Kidney (tissue), 14 donors: ENCODE results near the gene SLC24A4. TPM values are rescaled to one million over a fixed set of nuclear protein-coding genes. Genes with fewer than 3 reads are reported as not detected.

ENCODE experiments used
- DNase-seq, 5 donors: peaks; one replicate each; pipeline ENCODE4 v3.0.0-alpha.2; 2013 to 2020
- FAIRE-seq: peaks from 2 replicates; lab custom pipeline; 2012; peaks lifted over from hg19 to GRCh38; lab: Jason Lieb, UNC
- H3K27ac ChIP-seq, 2 donors: one replicate each; pipeline ENCODE4 v1.7.0; 2013; ENCODE audit warnings: low read depth in 2 of 2, low read length in 2 of 2, inconsistent platforms in 1 of 2
- H3K27me3 ChIP-seq: one replicate; pipeline ENCODE4 v1.7.1; 2013; ENCODE audit warnings: low read length, inconsistent platforms; ENCODE audit not compliant: control insufficient read depth, insufficient read depth
- H3K36me3 ChIP-seq, 3 donors: one replicate each; pipeline versions ENCODE4 v1.7.0 to v1.7.1; 2013; ENCODE audit warnings: low read length in 3 of 3, control low read depth in 1 of 3, inconsistent platforms in 1 of 3; ENCODE audit not compliant: insufficient read depth in 3 of 3, control insufficient read depth in 2 of 3
- H3K4me1 ChIP-seq, 3 donors: one replicate each; pipeline versions ENCODE4 v1.7.0 to v1.7.1; 2013; ENCODE audit warnings: low read length in 3 of 3, inconsistent platforms in 1 of 3, low read depth in 1 of 3; ENCODE audit not compliant: control insufficient read depth in 2 of 3, insufficient read depth in 2 of 3
- H3K4me3 ChIP-seq, 3 donors: one replicate each; pipeline versions ENCODE4 v1.7.0 to v1.8.1; 2013; ENCODE audit warnings: low read length in 3 of 3, control low read depth in 1 of 3, inconsistent platforms in 1 of 3
- H3K9ac ChIP-seq, 3 donors: one replicate each; pipeline versions ENCODE4 v1.7.0 to v1.7.1; 2013; ENCODE audit warnings: low read length in 3 of 3, control low read depth in 1 of 3, inconsistent platforms in 1 of 3
- H3K9me3 ChIP-seq, 3 donors: one replicate each; pipeline versions ENCODE4 v1.7.0 to v1.7.1; 2013; ENCODE audit warnings: low read length in 3 of 3, control low read depth in 1 of 3, inconsistent platforms in 1 of 3; ENCODE audit not compliant: control insufficient read depth in 2 of 3, insufficient read depth in 1 of 3
- CTCF ChIP-seq: IDR thresholded peaks from 3 replicates; pipeline ENCODE4 v1.5.1; 2012; ENCODE audit warnings: mild to moderate bottlenecking, moderate library complexity, borderline replicate concordance; ENCODE audit not compliant: insufficient read depth; ENCODE audit errors: extremely low read depth
- intact Hi-C: fragments of 100-400 bp; cut with DNase I; formaldehyde crosslinking; loops from one replicate; pipeline ENCODE4 v1.11.1; 2022
- polyA plus RNA-seq: library from polyadenylated mRNA; stranded (reverse); fragments of 350-450 nt; fragmentation: Illumina TruSeq; extraction: RNeasy Lipid Tissue Mini Kit (QIAGEN cat#74804); gene quantifications from one replicate; pipeline ENCODE4 v1.2.3, GENCODE V29; 2014; ENCODE audit warnings: low read depth, low replicate concordance; ENCODE audit not compliant: insufficient read depth
- total RNA-seq: library from RNA; stranded (reverse); fragmentation: NEBNext Ultra II Directional; extraction: Animal tissue kit (Norgen Biotek cat#: 25700); gene quantifications from one replicate; pipeline ENCODE4 v1.2.1, GENCODE V29; 2021
- donor health status: control.
- donor health status: control.
- donor health status: control.
- donor health status: control.
- donor health status: control.
- donor health status: DM: yes; HTN: yes; CAD: no.
- donor health status: Normal renal cell carcinoma (clear cell type).

SLC24A4 gene
- total and polyA plus RNA-seq, 2 donors from 2014 or later = 0.32 to 0.85 TPM

- no peak for DNase-seq
- Histone ChIP-seq H3K9ac (no peak overlapping the region), H3K36me3 (no peaks in the 10 kb centered on the region), H3K4me1 (no peaks in the 10 kb centered on the region), H3K4me3 (no peak overlapping the region), H3K27me3 (no peaks in the 10 kb centered on the region), H3K27ac (no peak overlapping the region), H3K9me3 (no peaks in the 10 kb centered on the region)
- intact Hi-C loops = no loop called here
- no peak for TF ChIP-seq CTCF
- no peak for FAIRE-seq
Measured at GRCh38 chr14:92380582-92380981, 57.6 kb downstream of the SLC24A4 start.

GRCh38 chr14:92382677-92383076 lies 59.7 kb downstream of the SLC24A4 start:
- no peaks in the 10 kb centered on the region for H3K9me3 ChIP-seq
- H3K27me3 ChIP-seq = no peaks in the 10 kb centered on the region
- intact Hi-C loops = no loop called here
- FAIRE-seq = no peak
- no peak for DNase-seq
- H3K4me1 ChIP-seq = no peaks in the 10 kb centered on the region
- no peak overlapping the region for H3K9ac ChIP-seq
- no peak overlapping the region for H3K4me3 ChIP-seq
- H3K27ac ChIP-seq = no peak overlapping the region
- no peaks in the 10 kb centered on the region for H3K36me3 ChIP-seq
- no peak for TF ChIP-seq CTCF

GRCh38 chr14:92383805-92384204 lies 60.8 kb downstream of the SLC24A4 start:
- no peaks in the 10 kb centered on the region for H3K4me1 ChIP-seq
- H3K9ac ChIP-seq = no peak overlapping the region
- TF ChIP-seq CTCF = no peak
- H3K27ac ChIP-seq = no peak overlapping the region
- intact Hi-C loops = no loop called here
- H3K9me3 ChIP-seq = no peaks in the 10 kb centered on the region
- peak in 3 of 5 donors; percentile 41 to 43 (median 41) for DNase-seq
- FAIRE-seq = no peak
- no peaks in the 10 kb centered on the region for H3K36me3 ChIP-seq
- no peak overlapping the region for H3K4me3 ChIP-seq
- H3K27me3 ChIP-seq = no peaks in the 10 kb centered on the region
